HepG2 (cell line): ENCODE results near the gene ZNF678. TPM values are rescaled to one million over a fixed set of nuclear protein-coding genes. Genes with fewer than 3 reads are reported as not detected.
A peak's percentile ranks its signal among the peaks of the same experiment; 100 is the strongest.

Experiments used
- ATF4 ChIP-seq, 2 experiments: fragments of 450-650 bp in 1 of 2; sonication (generic) in 1 of 2; formaldehyde crosslinking; IDR thresholded peaks; 2 replicates each; pipeline versions ENCODE4 v1.5.0 to v1.8.0; 2020 to 2022; ENCODE audit warnings: mild to moderate bottlenecking in 1 of 2, missing genetic modification reagents in 1 of 2
- DMAP1 ChIP-seq: IDR thresholded peaks from 2 replicates; pipeline ENCODE4 v1.6.1; 2016
- ELF4 ChIP-seq: sonication (generic); formaldehyde crosslinking; IDR thresholded peaks from 2 replicates; pipeline ENCODE4 v1.5.0; 2020; ENCODE audit warnings: missing genetic modification reagents, mild to moderate bottlenecking, moderate library complexity, borderline replicate concordance
- ETV5 ChIP-seq: IDR thresholded peaks from 2 replicates; pipeline ENCODE4 v1.6.1; 2018; ENCODE audit warnings: missing biosample characterization, missing genetic modification reagents, inconsistent platforms, borderline replicate concordance
- FOXA3 ChIP-seq: IDR thresholded peaks from 2 replicates; pipeline ENCODE4 v1.6.1; 2016; ENCODE audit warnings: missing genetic modification reagents, missing compliant biosample characterization
- KLF12 ChIP-seq: sonication (generic); formaldehyde crosslinking; IDR thresholded peaks from 2 replicates; pipeline ENCODE4 v1.4.0; 2020; ENCODE audit warnings: missing genetic modification reagents, borderline replicate concordance
- MIXL1 ChIP-seq: IDR thresholded peaks from 2 replicates; pipeline ENCODE4 v1.6.1; 2016
- REXO4 ChIP-seq: sonication (generic); formaldehyde crosslinking; IDR thresholded peaks from 2 replicates; pipeline ENCODE4 v1.8.0; 2022; ENCODE audit warnings: missing genetic modification reagents, mild to moderate bottlenecking, borderline replicate concordance
- SALL2 ChIP-seq: sonication (generic); formaldehyde crosslinking; IDR thresholded peaks from 2 replicates; pipeline ENCODE4 v1.8.1; 2023; ENCODE audit warnings: mild to moderate bottlenecking, missing genetic modification reagents, inconsistent platforms
- SP140L ChIP-seq: sonication (generic); formaldehyde crosslinking; IDR thresholded peaks from 2 replicates; pipeline ENCODE4 v1.4.0; 2020; ENCODE audit warnings: missing genetic modification reagents, borderline replicate concordance
- ZBTB42 ChIP-seq: sonication (generic); formaldehyde crosslinking; IDR thresholded peaks from 2 replicates; pipeline ENCODE4 v1.5.0; 2020; ENCODE audit warnings: mild to moderate bottlenecking, missing genetic modification reagents
- ZNF503 ChIP-seq: sonication (generic); formaldehyde crosslinking; IDR thresholded peaks from 2 replicates; pipeline ENCODE4 v1.4.0; 2020; ENCODE audit warnings: missing genetic modification reagents
- ZNF546 ChIP-seq: sonication (generic); formaldehyde crosslinking; conservative IDR thresholded peaks from 2 replicates; pipeline ENCODE4 v1.8.1; 2023; ENCODE audit warnings: mild to moderate bottlenecking, missing genetic modification reagents
- polyA plus RNA-seq, 8 experiments: library from polyadenylated mRNA; depleted of rRNA in 3 of 8; stranded (reverse) in 7 of 8; unstranded in 1 of 8; fragments of >200 nt; fragmentation: Illumina TruSeq in 4 of 8; extraction: Trizol in 4 of 8; gene quantifications; 2 replicates each; pipeline versions ENCODE4 v1.2.1 to v1.2.3, GENCODE V29; 2011 to 2016; ENCODE audit warnings: low read depth in 4 of 8, missing spikeins in 1 of 8, mixed read lengths in 1 of 8; ENCODE audit not compliant: insufficient read depth in 1 of 8
- total RNA-seq, 5 experiments: library from RNA; depleted of rRNA; stranded (reverse); fragments of >200 nt; fragmentation: Illumina TruSeq; extraction: Trizol; gene quantifications; 2 replicates each; pipeline ENCODE4 v1.2.3, GENCODE V29; 2016; ENCODE audit warnings: low read depth in 1 of 5
- TF ChIP-seq, protein P1 (sequence below): sonication (generic); formaldehyde crosslinking; IDR thresholded peaks from 2 replicates; pipeline ENCODE4 v1.9.0; 2021; ENCODE audit warnings: missing genetic modification reagents, borderline replicate concordance
- TF ChIP-seq, protein P2 (sequence below): sonication (generic); formaldehyde crosslinking; conservative IDR thresholded peaks from 2 replicates; pipeline ENCODE4 v1.4.0; 2020; ENCODE audit warnings: mild to moderate bottlenecking, missing genetic modification reagents, moderate library complexity
- TF ChIP-seq, protein P3 (sequence below): sonication (generic); formaldehyde crosslinking; IDR thresholded peaks from 2 replicates; pipeline ENCODE4 v1.4.0; 2020; ENCODE audit warnings: missing genetic modification reagents, low read depth, mild to moderate bottlenecking, borderline replicate concordance
- TF ChIP-seq, protein P4 (sequence below): sonication (generic); formaldehyde crosslinking; IDR thresholded peaks from 2 replicates; pipeline ENCODE4 v1.5.1; 2020; ENCODE audit warnings: mild to moderate bottlenecking, missing genetic modification reagents, moderate library complexity

The ZNF678 gene
- total and polyA plus RNA-seq, 2 of the 13 experiments (the other 11 are each of a cell fraction or from before 2014, with no cell fraction given), result 2.0 to 7.6 TPM

DNA sequence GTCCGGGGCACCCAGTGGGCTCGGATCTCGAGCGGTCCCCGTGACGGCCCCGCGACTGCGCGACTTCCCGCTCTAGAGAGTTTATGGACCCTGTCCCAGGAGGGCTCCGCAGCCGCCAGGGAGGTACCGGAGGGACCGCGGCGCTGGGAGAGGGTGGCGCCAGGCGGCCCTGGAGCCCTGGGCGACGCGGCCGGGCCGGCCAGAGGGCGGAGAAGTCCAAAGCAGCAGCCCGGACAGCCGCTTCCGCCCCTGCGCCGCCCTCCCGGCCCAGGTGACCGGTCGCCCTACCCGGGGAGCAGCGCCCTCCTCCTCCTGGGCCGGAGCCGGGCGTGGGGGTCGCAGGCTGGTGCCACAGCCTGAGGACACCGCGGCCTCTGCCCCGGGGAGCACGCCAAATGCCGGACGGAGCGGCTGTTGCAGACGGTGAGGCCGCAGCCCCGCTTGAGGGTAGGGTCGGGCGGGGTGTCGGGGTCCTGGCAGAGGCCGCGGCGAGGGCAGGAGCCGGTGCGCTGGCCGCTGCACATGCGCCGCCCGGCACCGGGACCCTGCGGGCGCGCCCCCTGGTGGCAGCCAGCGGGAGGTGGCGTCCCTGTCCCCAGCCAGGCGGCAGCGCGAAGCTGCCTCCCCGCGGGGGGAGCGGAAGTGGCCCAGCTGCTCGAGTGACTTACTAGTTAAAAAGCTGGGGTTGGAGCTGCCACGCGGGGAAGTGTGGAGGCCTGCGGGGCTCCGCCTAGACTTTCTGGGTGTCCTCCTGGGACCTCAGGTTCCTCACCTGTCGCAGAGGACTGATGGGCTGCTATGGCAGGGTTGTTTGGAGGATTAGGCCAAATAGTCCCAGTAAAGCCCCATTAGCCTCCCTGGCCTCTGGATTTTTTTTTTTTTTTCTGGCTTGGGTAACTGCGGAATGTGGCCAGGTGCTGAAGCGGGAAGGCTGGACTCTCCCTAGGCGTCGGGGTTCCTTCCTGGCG lies 20.9 kb upstream of the ZNF678 start (continued):
- TF ChIP-seq, protein P1, sequence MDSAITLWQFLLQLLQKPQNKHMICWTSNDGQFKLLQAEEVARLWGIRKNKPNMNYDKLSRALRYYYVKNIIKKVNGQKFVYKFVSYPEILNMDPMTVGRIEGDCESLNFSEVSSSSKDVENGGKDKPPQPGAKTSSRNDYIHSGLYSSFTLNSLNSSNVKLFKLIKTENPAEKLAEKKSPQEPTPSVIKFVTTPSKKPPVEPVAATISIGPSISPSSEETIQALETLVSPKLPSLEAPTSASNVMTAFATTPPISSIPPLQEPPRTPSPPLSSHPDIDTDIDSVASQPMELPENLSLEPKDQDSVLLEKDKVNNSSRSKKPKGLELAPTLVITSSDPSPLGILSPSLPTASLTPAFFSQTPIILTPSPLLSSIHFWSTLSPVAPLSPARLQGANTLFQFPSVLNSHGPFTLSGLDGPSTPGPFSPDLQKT (CRISPR knock-in tag), result 0 out of 2 replicates have a peak, but pooled peaks have one; percentile 13
- TF ChIP-seq ATF4 (CRISPR knock-in tag; IDR thresholded peaks at IDR 0.05), result 0 out of 4 replicates have a peak, but pooled peaks of 1 of the 2 experiments have one; percentile 37
- peak; percentile 90 for TF ChIP-seq ETV5 (CRISPR knock-in tag)
- 0 out of 2 replicates have a peak, but pooled peaks have one; percentile 35 for TF ChIP-seq ZBTB42
- TF ChIP-seq, protein P2, sequence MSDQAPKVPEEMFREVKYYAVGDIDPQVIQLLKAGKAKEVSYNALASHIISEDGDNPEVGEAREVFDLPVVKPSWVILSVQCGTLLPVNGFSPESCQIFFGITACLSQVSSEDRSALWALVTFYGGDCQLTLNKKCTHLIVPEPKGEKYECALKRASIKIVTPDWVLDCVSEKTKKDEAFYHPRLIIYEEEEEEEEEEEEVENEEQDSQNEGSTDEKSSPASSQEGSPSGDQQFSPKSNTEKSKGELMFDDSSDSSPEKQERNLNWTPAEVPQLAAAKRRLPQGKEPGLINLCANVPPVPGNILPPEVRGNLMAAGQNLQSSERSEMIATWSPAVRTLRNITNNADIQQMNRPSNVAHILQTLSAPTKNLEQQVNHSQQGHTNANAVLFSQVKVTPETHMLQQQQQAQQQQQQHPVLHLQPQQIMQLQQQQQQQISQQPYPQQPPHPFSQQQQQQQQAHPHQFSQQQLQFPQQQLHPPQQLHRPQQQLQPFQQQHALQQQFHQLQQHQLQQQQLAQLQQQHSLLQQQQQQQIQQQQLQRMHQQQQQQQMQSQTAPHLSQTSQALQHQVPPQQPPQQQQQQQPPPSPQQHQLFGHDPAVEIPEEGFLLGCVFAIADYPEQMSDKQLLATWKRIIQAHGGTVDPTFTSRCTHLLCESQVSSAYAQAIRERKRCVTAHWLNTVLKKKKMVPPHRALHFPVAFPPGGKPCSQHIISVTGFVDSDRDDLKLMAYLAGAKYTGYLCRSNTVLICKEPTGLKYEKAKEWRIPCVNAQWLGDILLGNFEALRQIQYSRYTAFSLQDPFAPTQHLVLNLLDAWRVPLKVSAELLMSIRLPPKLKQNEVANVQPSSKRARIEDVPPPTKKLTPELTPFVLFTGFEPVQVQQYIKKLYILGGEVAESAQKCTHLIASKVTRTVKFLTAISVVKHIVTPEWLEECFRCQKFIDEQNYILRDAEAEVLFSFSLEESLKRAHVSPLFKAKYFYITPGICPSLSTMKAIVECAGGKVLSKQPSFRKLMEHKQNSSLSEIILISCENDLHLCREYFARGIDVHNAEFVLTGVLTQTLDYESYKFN (CRISPR knock-in tag), result peak; percentile 29; the same call in 1 of the 2 replicates
- peak; percentile 39 for TF ChIP-seq FOXA3 (CRISPR knock-in tag)
- peak; percentile 80; the same call in 1 of the 2 replicates for TF ChIP-seq ZNF546 (CRISPR knock-in tag)
- no peak for TF ChIP-seq ELF4 (CRISPR knock-in tag)
- 0 out of 2 replicates have a peak, but pooled peaks have one; percentile 71 for TF ChIP-seq SP140L (CRISPR knock-in tag)
- TF ChIP-seq KLF12 (CRISPR knock-in tag), result 0 out of 2 replicates have a peak, but pooled peaks have one; percentile 48
- TF ChIP-seq, protein P3, sequence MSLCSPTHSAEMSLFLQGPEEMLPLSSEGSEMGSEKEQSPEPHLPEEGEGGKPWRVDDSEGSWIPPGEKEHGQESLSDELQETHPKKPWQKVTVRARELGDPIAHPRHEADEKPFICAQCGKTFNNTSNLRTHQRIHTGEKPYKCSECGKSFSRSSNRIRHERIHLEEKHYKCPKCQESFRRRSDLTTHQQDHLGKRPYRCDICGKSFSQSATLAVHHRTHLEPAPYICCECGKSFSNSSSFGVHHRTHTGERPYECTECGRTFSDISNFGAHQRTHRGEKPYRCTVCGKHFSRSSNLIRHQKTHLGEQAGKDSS (CRISPR knock-in tag), result no peak
- peak; percentile 33; the same call in 1 of the 2 replicates for TF ChIP-seq ZNF503 (CRISPR knock-in tag)
- no peak for TF ChIP-seq REXO4 (CRISPR knock-in tag)
- peak; percentile 44; the same call in 1 of the 2 replicates for TF ChIP-seq MIXL1 (CRISPR knock-in tag)
- TF ChIP-seq DMAP1, result no peak
- TF ChIP-seq SALL2 (CRISPR knock-in tag), result peak; percentile 78; the same call in 1 of the 2 replicates
- TF ChIP-seq, protein P4, sequence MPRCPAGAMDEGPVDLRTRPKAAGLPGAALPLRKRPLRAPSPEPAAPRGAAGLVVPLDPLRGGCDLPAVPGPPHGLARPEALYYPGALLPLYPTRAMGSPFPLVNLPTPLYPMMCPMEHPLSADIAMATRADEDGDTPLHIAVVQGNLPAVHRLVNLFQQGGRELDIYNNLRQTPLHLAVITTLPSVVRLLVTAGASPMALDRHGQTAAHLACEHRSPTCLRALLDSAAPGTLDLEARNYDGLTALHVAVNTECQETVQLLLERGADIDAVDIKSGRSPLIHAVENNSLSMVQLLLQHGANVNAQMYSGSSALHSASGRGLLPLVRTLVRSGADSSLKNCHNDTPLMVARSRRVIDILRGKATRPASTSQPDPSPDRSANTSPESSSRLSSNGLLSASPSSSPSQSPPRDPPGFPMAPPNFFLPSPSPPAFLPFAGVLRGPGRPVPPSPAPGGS (CRISPR knock-in tag), result peak; percentile 67; the same call in 1 of the 2 replicates
